ENCODE measurements around the gene HOXC9. TPM values are rescaled to one million over a fixed set of nuclear protein-coding genes. Genes with fewer than 3 reads are reported as not detected.
A peak's percentile ranks its signal among the peaks of the same experiment; 100 is the strongest.

The HOXC9 gene
- total RNA-seq, 1 donor from 2014 or later: not detected

GRCh38 chr12:53975064-53975471 lies 24.9 kb upstream of the HOXC9 start:
- peaks cover 16% of the 10 kb centered on the region for H3K4me1 Mint-ChIP-seq (ENCODE audit: low read depth)
- no peak for DNase-seq (ENCODE audit: low spot score)
- H3K36me3 Mint-ChIP-seq (ENCODE audit: low read depth): peaks cover 5% of the 10 kb centered on the region
- no peak overlapping the region for H3K4me3 Mint-ChIP-seq (ENCODE audit: unreplicated experiment)
- H3K27me3 Mint-ChIP-seq (ENCODE audit: low read depth): peaks cover 83% of the 10 kb centered on the region
- no peak overlapping the region for H3K27ac Mint-ChIP-seq (ENCODE audit: unreplicated experiment)
- no peak for TF ChIP-seq CTCF (IDR thresholded peaks at IDR 0.05)
- no peaks in the 10 kb centered on the region for H3K9me3 Mint-ChIP-seq (ENCODE audit: low read depth)

- H3K4me3 Mint-ChIP-seq (ENCODE audit: unreplicated experiment): peak overlapping the region; percentile 16
- peaks cover 83% of the 10 kb centered on the region for H3K27me3 Mint-ChIP-seq (ENCODE audit: low read depth)
- H3K27ac Mint-ChIP-seq (ENCODE audit: unreplicated experiment): no peak overlapping the region
- TF ChIP-seq CTCF (IDR thresholded peaks at IDR 0.05): no peak
- no peak for DNase-seq (ENCODE audit: low spot score)
- H3K9me3 Mint-ChIP-seq (ENCODE audit: low read depth): no peaks in the 10 kb centered on the region
- H3K36me3 Mint-ChIP-seq (ENCODE audit: low read depth): peaks cover 5% of the 10 kb centered on the region
- H3K4me1 Mint-ChIP-seq (ENCODE audit: low read depth): peaks cover 16% of the 10 kb centered on the region
These were observed 24.3 kb upstream of the HOXC9 start for GRCh38 chr12:53975479-53976152.

- no peak for DNase-seq (ENCODE audit: low spot score)
- TF ChIP-seq CTCF (IDR thresholded peaks at IDR 0.05): no peak
- peaks cover 5% of the 10 kb centered on the region for H3K36me3 Mint-ChIP-seq (ENCODE audit: low read depth)
- H3K9me3 Mint-ChIP-seq (ENCODE audit: low read depth): no peaks in the 10 kb centered on the region
- no peak overlapping the region for H3K27ac Mint-ChIP-seq (ENCODE audit: unreplicated experiment)
- H3K4me1 Mint-ChIP-seq (ENCODE audit: low read depth): peaks cover 16% of the 10 kb centered on the region
- peaks cover 83% of the 10 kb centered on the region for H3K27me3 Mint-ChIP-seq (ENCODE audit: low read depth)
- H3K4me3 Mint-ChIP-seq (ENCODE audit: unreplicated experiment): no peak overlapping the region
These were observed 23.7 kb upstream of the HOXC9 start for GRCh38 chr12:53976172-53976822.

GRCh38 chr12:53976823-53977595 lies 23.0 kb upstream of the HOXC9 start:
- H3K27me3 Mint-ChIP-seq (ENCODE audit: low read depth): peaks cover 83% of the 10 kb centered on the region

More at GRCh38 chr12:53976823-53977595, 23.0 kb upstream of the HOXC9 start:
- Mint-ChIP-seq H3K36me3 (ENCODE audit: low read depth) (peaks cover 5% of the 10 kb centered on the region), H3K4me3 (ENCODE audit: unreplicated experiment) (no peak overlapping the region), H3K4me1 (ENCODE audit: low read depth) (peaks cover 16% of the 10 kb centered on the region), H3K27ac (ENCODE audit: unreplicated experiment) (no peak overlapping the region), H3K9me3 (ENCODE audit: low read depth) (no peaks in the 10 kb centered on the region)
- no peak for TF ChIP-seq CTCF (IDR thresholded peaks at IDR 0.05)
- DNase-seq (ENCODE audit: low spot score): no peak

All from chondrocyte (in vitro differentiated cells).